ENCODE data around the gene SLC30A10.
"Not testable (repeated sequence)": the region's sequence is repeated elsewhere in the genome, so short reads cannot be mapped to it uniquely, and the experiment has no call there.

Gene SLC30A10

DNA sequence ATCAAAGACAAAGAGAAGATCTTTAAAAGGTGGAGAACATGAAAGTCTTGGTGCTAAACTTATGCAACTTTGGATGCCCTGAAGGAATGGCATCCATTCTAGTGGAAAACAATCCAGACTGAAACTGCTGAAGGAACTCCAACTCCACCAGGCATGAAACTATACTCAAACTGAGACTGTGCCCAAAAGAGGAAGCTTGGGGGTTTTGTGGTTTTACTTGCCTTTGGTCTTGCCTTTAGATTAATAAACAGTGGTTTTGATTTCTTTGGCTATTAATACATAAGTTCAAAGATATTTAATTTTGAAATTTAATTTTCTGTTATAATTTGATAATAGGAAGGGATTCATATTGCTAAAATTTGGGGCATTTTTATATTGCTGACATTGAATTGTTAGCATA is 17.4 kb upstream of the SLC30A10 start:
- TF ChIP-seq CTCF (IDR thresholded peaks at IDR 0.05; ENCODE audit: insufficient read depth, low read depth, low read length, missing control alignments): no peak
- no peak for DNase-seq (ENCODE audit: low read depth)
- no peak overlapping the region for H3K4me3 ChIP-seq (ENCODE audit: low read length)

GRCh38 chr1:219941179-219942118 is 13.1 kb upstream of the SLC30A10 start:
- no peak for TF ChIP-seq CTCF (IDR thresholded peaks at IDR 0.05; ENCODE audit: insufficient read depth, low read depth, low read length, missing control alignments)
- H3K4me3 ChIP-seq (ENCODE audit: low read length): no peak overlapping the region
- DNase-seq (ENCODE audit: low read depth): no peak

GRCh38 chr1:219940707-219941106 is 12.3 kb upstream of the SLC30A10 start:
- no peak overlapping the region for H3K4me3 ChIP-seq (ENCODE audit: low read length)
- DNase-seq (ENCODE audit: low read depth): no peak
- TF ChIP-seq CTCF (IDR thresholded peaks at IDR 0.05; ENCODE audit: insufficient read depth, low read depth, low read length, missing control alignments): no peak

- no peak for TF ChIP-seq CTCF (IDR thresholded peaks at IDR 0.05; ENCODE audit: insufficient read depth, low read depth, low read length, missing control alignments)
- no peak overlapping the region for H3K4me3 ChIP-seq (ENCODE audit: low read length)
- DNase-seq (ENCODE audit: low read depth): peak; percentile 68
These were observed 10.3 kb upstream of the SLC30A10 start for GRCh38 chr1:219938706-219939105.

GRCh38 chr1:219933763-219934162 is 5.4 kb upstream of the SLC30A10 start:
- not testable (repeated sequence) for H3K4me3 ChIP-seq (ENCODE audit: low read length); DNase-seq (ENCODE audit: low read depth)

DNA sequence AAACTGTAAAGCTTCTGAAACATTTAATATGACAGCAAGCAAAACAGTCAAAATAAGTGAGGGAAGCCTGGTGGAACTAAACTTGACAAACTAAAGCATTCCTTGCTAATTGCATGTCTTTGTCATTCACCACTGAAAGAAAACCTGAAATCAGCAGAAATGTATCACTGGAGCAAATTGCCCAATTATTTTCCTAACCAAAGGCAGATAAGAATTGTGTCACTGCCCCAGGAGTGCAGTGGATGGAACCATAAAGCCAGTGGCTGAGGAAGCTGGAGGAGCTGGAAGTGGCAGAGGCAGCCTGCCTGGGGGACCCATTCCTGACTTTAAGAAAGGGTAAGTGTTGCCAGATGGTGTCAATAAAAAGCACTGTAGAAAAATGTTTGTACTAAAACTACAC is 2.7 kb upstream of the SLC30A10 start:
- H3K4me3 ChIP-seq (ENCODE audit: low read length): no peak overlapping the region
- TF ChIP-seq CTCF (IDR thresholded peaks at IDR 0.05; ENCODE audit: insufficient read depth, low read depth, low read length, missing control alignments): no peak
- no peak for DNase-seq (ENCODE audit: low read depth)

DNA sequence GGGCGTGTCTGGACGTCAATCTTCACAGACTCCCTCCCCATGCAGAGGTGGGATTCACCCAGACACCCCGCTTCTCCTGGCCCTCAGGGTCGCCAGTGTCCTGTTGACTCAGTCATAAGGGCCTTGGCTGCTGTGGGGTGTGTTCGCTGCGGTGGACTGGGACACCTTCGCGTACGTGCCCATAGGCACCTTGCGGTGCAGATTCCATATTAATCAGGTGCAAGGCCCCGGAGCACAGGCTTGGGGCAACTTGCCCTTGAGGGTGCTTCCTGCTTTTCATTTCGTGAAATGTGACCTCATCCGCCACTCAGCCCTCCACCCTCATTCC is 398 bp upstream of the SLC30A10 start:
- no peak for DNase-seq (ENCODE audit: low read depth)
- H3K4me3 ChIP-seq (ENCODE audit: low read length): no peak overlapping the region
- no peak for TF ChIP-seq CTCF (IDR thresholded peaks at IDR 0.05; ENCODE audit: insufficient read depth, low read depth, low read length, missing control alignments)
